PC-3 (cell line): ENCODE measurements around the gene DLG2. TPM values are rescaled to one million over a fixed set of nuclear protein-coding genes. Genes with fewer than 3 reads are reported as not detected.

Experiments used
- ATAC-seq: fragments of 200-7000 bp; cut with Tn5 transposase; 2 replicates; pipeline ENCODE4 v1.9.1; 2020; ENCODE audit warnings: mild to moderate bottlenecking, moderate library complexity
- BruUV-seq: library from RNA; stranded (reverse); fragments of 400-500 nt; replicated peaks from 2 replicates; lab custom pipeline; 2021; lab: Mats Ljungman, UMichigan
- CTCF ChIA-PET: fragments of 300-600 bp; sonication (Branson Sonifier 250); formaldehyde crosslinking; loops from one replicate; lab custom pipeline; 2022; ENCODE audit warnings: antibody characterized with exemption; lab: Charles Lee
- POLR2A ChIA-PET: fragments of 300-600 bp; sonication (Branson Sonifier 250); formaldehyde crosslinking; loops from one replicate; lab custom pipeline; 2022; ENCODE audit warnings: antibody characterized with exemption; ENCODE audit not compliant: unreplicated experiment; lab: Charles Lee
- DNase-seq: peaks from one replicate; pipeline ENCODE4 v3.0.0-alpha.2; 2015
- H2AFZ ChIP-seq: fragments of 300-600 bp; sonication (generic); 2 replicates; pipeline ENCODE4 v1.6.0; 2016; ENCODE audit warnings: antibody characterized with exemption, low read length
- H3F3A ChIP-seq: fragments of 300-600 bp; sonication (generic); one replicate; pipeline ENCODE4 v1.6.0; 2017; ENCODE audit warnings: antibody characterized with exemption, low read length, control low read depth, mild to moderate bottlenecking; ENCODE audit not compliant: unreplicated experiment
- H3K27ac ChIP-seq: fragments of 300-600 bp; sonication (generic); 2 replicates; pipeline ENCODE4 v1.5.1; 2016; ENCODE audit warnings: mild to moderate bottlenecking, low read length
- H3K27me3 ChIP-seq: fragments of 300-600 bp; sonication (generic); 2 replicates; pipeline ENCODE4 v1.6.1; 2016; ENCODE audit warnings: low read length, mixed read lengths
- H3K36me3 ChIP-seq: fragments of 300-600 bp; sonication (generic); 2 replicates; pipeline ENCODE4 v1.6.1; 2016; ENCODE audit warnings: low read depth, mixed run types, low read length, mixed read lengths
- H3K4me1 ChIP-seq: fragments of 300-600 bp; sonication (generic); 2 replicates; pipeline ENCODE4 v1.5.1; 2016; ENCODE audit warnings: low read length; ENCODE audit not compliant: insufficient read depth
- H3K4me2 ChIP-seq: fragments of 300-600 bp; sonication (generic); 2 replicates; pipeline ENCODE4 v1.6.0; 2016; ENCODE audit warnings: low read length
- H3K4me3 ChIP-seq: fragments of 300-600 bp; sonication (generic); 2 replicates; pipeline ENCODE4 v1.5.1; 2016; ENCODE audit warnings: mild to moderate bottlenecking, low read length, mixed read lengths
- H3K79me2 ChIP-seq: fragments of 300-600 bp; sonication (generic); 2 replicates; pipeline ENCODE4 v1.6.1; 2017; ENCODE audit warnings: low read length, mixed read lengths
- H3K9ac ChIP-seq: fragments of 300-600 bp; sonication (generic); 2 replicates; pipeline ENCODE4 v1.6.0; 2016; ENCODE audit warnings: mild to moderate bottlenecking, low read length
- H3K9me2 ChIP-seq: fragments of 300-600 bp; sonication (generic); replicated peaks from 2 replicates; pipeline ENCODE4 v1.6.1; 2016; ENCODE audit warnings: mixed run types, low read length, mixed read lengths
- H3K9me3 ChIP-seq: fragments of 300-600 bp; sonication (generic); 2 replicates; pipeline ENCODE4 v1.6.1; 2016; ENCODE audit warnings: low read length, mixed read lengths
- H4K20me1 ChIP-seq: fragments of 300-600 bp; sonication (generic); 2 replicates; pipeline ENCODE4 v1.6.1; 2016; ENCODE audit warnings: low read length, mixed read lengths
- EZH2 ChIP-seq: fragments of 300-600 bp; sonication (generic); IDR thresholded peaks from one replicate; pipeline ENCODE4 v1.6.1; 2017; ENCODE audit warnings: antibody characterized with exemption, mild to moderate bottlenecking, low read length; ENCODE audit not compliant: unreplicated experiment
- EZH2phosphoT487 ChIP-seq: fragments of 300-600 bp; sonication (generic); IDR thresholded peaks from 2 replicates; pipeline ENCODE4 v1.6.1; 2018; ENCODE audit warnings: mild to moderate bottlenecking, antibody characterized with exemption, low read length, borderline replicate concordance
- intact Hi-C: fragments of 100-400 bp; cut with micrococcal nuclease; formaldehyde crosslinking; loops from 2 replicates; pipeline ENCODE4 v1.9.0; 2023
- total RNA-seq: library from RNA; depleted of rRNA; stranded (reverse); fragments of >200 nt; gene quantifications from 2 replicates; pipeline ENCODE4 v1.2.3, GENCODE V29; 2014
- TF ChIP-seq, protein P1 (sequence below): fragments of 300-600 bp; sonication (generic); conservative IDR thresholded peaks from 2 replicates; pipeline ENCODE4 v1.5.1; 2017; ENCODE audit warnings: antibody characterized with exemption, low read depth, mild to moderate bottlenecking, low read length

DLG2 gene
- total RNA-seq, 1 experiment from 2014 or later, result 0.58 TPM

DNA sequence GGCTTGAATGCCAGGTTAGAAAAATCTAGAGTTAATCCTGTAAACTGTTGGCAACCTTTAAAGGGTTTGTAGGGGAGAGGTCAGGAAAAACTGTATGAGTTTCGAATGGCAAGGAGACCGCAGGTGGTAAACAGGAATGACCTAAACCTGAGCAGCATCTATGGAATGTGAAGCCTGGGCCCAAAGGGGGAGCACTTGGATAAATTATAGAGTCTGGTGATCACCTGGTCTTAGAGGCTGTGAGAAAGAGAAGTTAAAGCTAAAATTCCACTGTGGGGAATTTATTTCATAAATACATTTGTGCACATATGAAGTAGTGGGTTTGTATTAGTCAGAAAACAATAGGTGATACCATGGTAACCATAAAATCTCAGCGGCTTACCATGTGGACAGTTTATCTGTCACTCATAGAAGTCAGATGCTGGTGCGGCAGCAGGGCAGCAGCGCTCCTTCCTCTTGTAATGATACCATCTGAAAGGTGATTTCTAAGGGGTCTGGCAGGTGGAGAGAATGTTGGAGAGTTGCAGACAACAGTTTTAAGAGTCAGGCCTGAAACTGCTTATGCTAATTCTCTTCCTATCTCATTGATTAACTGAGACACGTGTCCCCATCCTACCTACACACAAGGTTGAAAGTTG is 1236.6 kb downstream of the DLG2 start:
- 0 out of 2 replicates have a peak, but pooled peaks cover 2% of the 10 kb centered on the region for H3K27me3 ChIP-seq
- no peaks in the 10 kb centered on the region for H3K9me2 ChIP-seq
- no peak overlapping the region for H3K9ac ChIP-seq
- no peaks in the 10 kb centered on the region; the same call in 1 of the 2 replicates for H3K4me1 ChIP-seq
- H4K20me1 ChIP-seq, result no peaks in the 10 kb centered on the region
- no peaks in the 10 kb centered on the region for H3F3A ChIP-seq
- H3K4me2 ChIP-seq, result no peak overlapping the region
- ChIA-PET POLR2A (no interaction called here), CTCF (interaction anchor here (1.0 kb wide), 1 partner anchor 134 kb away, joined by 6 read pairs; no protein-coding TSS in a partner anchor)
- DNase-seq (peak; percentile 70), ATAC-seq (peak; percentile 51)
- H3K36me3 ChIP-seq, result no peaks in the 10 kb centered on the region
- no peak overlapping the region for H3K4me3 ChIP-seq
- intact Hi-C loops, result no loop called here
- no peak for TF ChIP-seq EZH2
- TF ChIP-seq, protein P1, sequence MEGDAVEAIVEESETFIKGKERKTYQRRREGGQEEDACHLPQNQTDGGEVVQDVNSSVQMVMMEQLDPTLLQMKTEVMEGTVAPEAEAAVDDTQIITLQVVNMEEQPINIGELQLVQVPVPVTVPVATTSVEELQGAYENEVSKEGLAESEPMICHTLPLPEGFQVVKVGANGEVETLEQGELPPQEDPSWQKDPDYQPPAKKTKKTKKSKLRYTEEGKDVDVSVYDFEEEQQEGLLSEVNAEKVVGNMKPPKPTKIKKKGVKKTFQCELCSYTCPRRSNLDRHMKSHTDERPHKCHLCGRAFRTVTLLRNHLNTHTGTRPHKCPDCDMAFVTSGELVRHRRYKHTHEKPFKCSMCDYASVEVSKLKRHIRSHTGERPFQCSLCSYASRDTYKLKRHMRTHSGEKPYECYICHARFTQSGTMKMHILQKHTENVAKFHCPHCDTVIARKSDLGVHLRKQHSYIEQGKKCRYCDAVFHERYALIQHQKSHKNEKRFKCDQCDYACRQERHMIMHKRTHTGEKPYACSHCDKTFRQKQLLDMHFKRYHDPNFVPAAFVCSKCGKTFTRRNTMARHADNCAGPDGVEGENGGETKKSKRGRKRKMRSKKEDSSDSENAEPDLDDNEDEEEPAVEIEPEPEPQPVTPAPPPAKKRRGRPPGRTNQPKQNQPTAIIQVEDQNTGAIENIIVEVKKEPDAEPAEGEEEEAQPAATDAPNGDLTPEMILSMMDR, result peak; percentile 59
- no peak overlapping the region for H3K27ac ChIP-seq
- H3K9me3 ChIP-seq, result no peaks in the 10 kb centered on the region
- H3K79me2 ChIP-seq, result no peaks in the 10 kb centered on the region
- no TSS peak for BruUV-seq
- H2AFZ ChIP-seq, result no peak overlapping the region

DNA sequence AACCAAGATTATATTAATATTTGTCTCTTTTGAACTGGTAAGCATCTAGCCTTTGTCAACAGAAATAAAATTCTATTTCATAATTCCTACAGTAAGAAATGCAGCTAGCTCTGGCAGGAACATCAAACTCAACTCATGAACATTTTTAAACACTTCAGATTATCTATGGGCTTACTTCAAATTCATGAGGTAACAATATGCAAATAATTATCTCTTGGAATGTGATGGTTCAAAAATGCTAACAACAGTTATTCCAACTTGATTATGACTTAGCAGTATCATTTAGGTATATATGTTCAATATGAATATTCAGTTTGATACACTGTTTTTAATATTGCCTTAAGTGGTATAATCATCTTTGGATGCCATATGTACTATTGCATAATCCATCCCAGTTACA is 1237.4 kb downstream of the DLG2 start:
- Histone ChIP-seq H3K4me2 (no peak overlapping the region), H3K36me3 (no peaks in the 10 kb centered on the region), H3K4me1 (no peaks in the 10 kb centered on the region; the same call in 1 of the 2 replicates), H3K27ac (no peak overlapping the region), H3K9me3 (no peaks in the 10 kb centered on the region), H3K4me3 (no peak overlapping the region), H4K20me1 (no peaks in the 10 kb centered on the region), H3K9me2 (no peaks in the 10 kb centered on the region), H2AFZ (no peak overlapping the region), H3F3A (no peaks in the 10 kb centered on the region), H3K9ac (no peak overlapping the region), H3K27me3 (0 out of 2 replicates have a peak, but pooled peaks cover 2% of the 10 kb centered on the region), H3K79me2 (no peaks in the 10 kb centered on the region)
- no peak for DNase-seq
- CTCF ChIA-PET, result no interaction called here
- intact Hi-C loops, result no loop called here
- ATAC-seq, result no peak
- TF ChIP-seq EZH2, result no peak
- TF ChIP-seq EZH2phosphoT487, result no peak
- TF ChIP-seq, protein P1, result no peak
- POLR2A ChIA-PET, result no interaction called here
- no TSS peak for BruUV-seq

DNA sequence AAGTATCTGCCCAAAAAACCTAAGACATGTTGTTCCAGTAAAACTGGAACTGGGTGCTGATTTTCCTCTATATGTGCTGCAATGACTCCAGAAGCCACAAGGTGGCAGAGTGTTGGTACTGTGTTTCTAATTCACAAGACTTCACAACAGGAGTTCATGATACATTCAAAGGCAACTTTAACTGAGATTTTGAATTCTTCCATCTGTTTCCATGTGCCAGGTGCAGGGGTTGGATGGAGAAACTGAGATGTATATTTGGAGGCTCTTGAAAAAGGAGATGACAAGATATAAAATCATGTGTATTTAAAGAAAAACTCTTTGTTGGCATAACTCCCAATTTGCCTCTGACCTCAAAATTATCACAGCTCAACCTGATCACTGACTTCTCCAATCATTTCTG is 1242.4 kb downstream of the DLG2 start:
- Histone ChIP-seq H3K9me3 (no peaks in the 10 kb centered on the region), H3K9ac (no peak overlapping the region), H2AFZ (no peak overlapping the region), H3K27ac (no peak overlapping the region), H3K4me3 (no peak overlapping the region), H4K20me1 (no peaks in the 10 kb centered on the region), H3K79me2 (no peaks in the 10 kb centered on the region), H3K27me3 (no peaks in the 10 kb centered on the region), H3K9me2 (no peaks in the 10 kb centered on the region), H3K4me1 (no peaks in the 10 kb centered on the region), H3K36me3 (no peaks in the 10 kb centered on the region), H3F3A (no peaks in the 10 kb centered on the region), H3K4me2 (no peak overlapping the region)
- TF ChIP-seq, protein P1, result peak; percentile 85
- no peak for TF ChIP-seq EZH2phosphoT487
- TF ChIP-seq EZH2, result no peak
- POLR2A ChIA-PET, result no interaction called here
- BruUV-seq, result no TSS peak
- ATAC-seq, result no peak
- CTCF ChIA-PET, result no interaction called here
- intact Hi-C loops, result loop anchor here (2.0 kb wide), 1 partner anchor 140 kb away; no protein-coding TSS in a partner anchor
- DNase-seq, result peak; percentile 73
